K562 (cell line): Measurements from ENCODE around the gene PFKP. TPM values are rescaled to one million over a fixed set of nuclear protein-coding genes. Genes with fewer than 3 reads are reported as not detected.

Source experiments
- CCNT2 ChIP-seq: IDR thresholded peaks from 2 replicates; pipeline ENCODE4 v1.6.1; 2011; ENCODE audit warnings: borderline replicate concordance, low read depth, mild to moderate bottlenecking, moderate library complexity, mixed read lengths, low read length; ENCODE audit not compliant: insufficient read length; ENCODE audit errors: extremely low read depth
- EGR1 ChIP-seq: fragments of 450-650 bp; conservative IDR thresholded peaks from 2 replicates; pipeline ENCODE4 v1.6.1; 2017; ENCODE audit warnings: mild to moderate bottlenecking
- NR1H2 ChIP-seq: sonication (generic); formaldehyde crosslinking; IDR thresholded peaks from 2 replicates; pipeline ENCODE4 v1.4.0; 2020; ENCODE audit warnings: mild to moderate bottlenecking, missing genetic modification reagents
- PCBP1 ChIP-seq: fragments of 200-400 bp; formaldehyde crosslinking; IDR thresholded peaks from 2 replicates; pipeline ENCODE4 v1.6.1; 2018; ENCODE audit warnings: mild to moderate bottlenecking, low read depth, low read length; ENCODE audit not compliant: poor library complexity, severe bottlenecking
- RREB1 ChIP-seq: fragments of 250-450 bp; sonication (Bioruptor Pico); IDR thresholded peaks from 2 replicates; pipeline ENCODE4 v1.4.0; 2020
- polyA plus RNA-seq, 8 experiments: library from polyadenylated mRNA; depleted of rRNA in 4 of 8; stranded (reverse) in 5 of 8; unstranded in 3 of 8; fragments of >200 nt; fragmentation: Nextera tagmentation in 2 of 8; fragmentation: Illumina TruSeq in 1 of 8; extraction: Ambion mirVana in 2 of 8; extraction: Trizol in 1 of 8; gene quantifications; 2 replicates each; pipeline versions ENCODE4 v1.2.1 to v1.2.3, GENCODE V29; 2011 to 2014; ENCODE audit warnings: inconsistent platforms in 1 of 8, missing spikeins in 1 of 8
- total RNA-seq, 7 experiments: library from RNA; depleted of rRNA in 6 of 7; stranded (reverse); fragments of >200 nt in 6 of 7; fragmentation: Illumina TruSeq in 2 of 7; extraction: Trizol in 2 of 7; gene quantifications; 2 replicates each; pipeline versions ENCODE4 v1.2.1 to v1.2.3, GENCODE V29; 2011 to 2021; ENCODE audit warnings: low replicate concordance in 1 of 7

Gene PFKP
- total and polyA plus RNA-seq, 9 of the 15 experiments (the other 6 are each of a cell fraction or from before 2014, with no cell fraction given), result 23.5 to 116 (median 62.1) TPM

- TF ChIP-seq RREB1 (CRISPR knock-in tag) (no peak), PCBP1 (peak; percentile 16), NR1H2 (CRISPR knock-in tag) (no peak), CCNT2 (peak; percentile 11), EGR1 (peak; percentile 32; the same call in 1 of the 2 replicates)
Measured at GRCh38 chr10:3173171-3173878, 106.0 kb downstream of the PFKP start (continued).
